ENCODE results near the gene ZNF846.
"Not testable (repeated sequence)": the region's sequence is repeated elsewhere in the genome, so short reads cannot be mapped to it uniquely, and the experiment has no call there.

Gene ZNF846

DNA sequence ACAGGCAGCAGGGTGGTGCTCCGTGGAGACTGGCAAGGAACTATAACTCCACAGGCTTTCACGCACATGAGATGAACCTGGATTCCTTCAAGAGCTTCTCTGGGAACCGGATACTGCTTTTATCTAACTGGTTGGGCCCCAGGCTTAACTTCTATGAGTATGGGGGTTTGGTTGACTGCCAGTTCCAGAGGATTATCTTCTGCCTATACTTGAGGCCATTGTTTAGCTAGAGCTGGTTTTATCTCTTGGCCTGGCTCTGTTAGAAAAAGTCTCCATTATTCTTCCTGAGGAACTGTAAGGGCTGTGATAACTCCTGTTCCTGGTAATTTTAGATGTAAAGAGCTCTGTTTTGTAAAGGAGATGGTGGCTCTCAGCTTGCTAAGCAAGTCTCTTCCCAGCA, 40.9 kb downstream of the ZNF846 start:
- TF ChIP-seq YY1 (IDR thresholded peaks at IDR 0.05; ENCODE audit: insufficient read depth, insufficient read length) = no peak
- no peak for DNase-seq (ENCODE audit: low read depth, low spot score)

GRCh38 chr19:9725508-9726201, 42.9 kb downstream of the ZNF846 start:
- peaks cover 28% of the 10 kb centered on the region for H3K9me3 ChIP-seq (ENCODE audit: insufficient read depth, low read length)
- not testable (repeated sequence) for H3K36me3 ChIP-seq (ENCODE audit: insufficient read depth, insufficient read length, low read length); H3K4me3 ChIP-seq (ENCODE audit: insufficient read length, low read depth); H3K27me3 ChIP-seq (ENCODE audit: insufficient read depth, insufficient read length); H3K4me1 ChIP-seq (ENCODE audit: insufficient read depth, insufficient read length); DNase-seq (ENCODE audit: low read depth, low spot score); H3K9ac ChIP-seq (ENCODE audit: insufficient read length, low read depth)

More for the DNA sequence above, 40.9 kb downstream of the ZNF846 start:
- H3K36me3 ChIP-seq (ENCODE audit: insufficient read depth, insufficient read length, low read length) = no peaks in the 10 kb centered on the region
- peaks cover 28% of the 10 kb centered on the region for H3K9me3 ChIP-seq (ENCODE audit: insufficient read depth, low read length)
- H3K4me1 ChIP-seq (ENCODE audit: insufficient read depth, insufficient read length) = no peaks in the 10 kb centered on the region
- no peaks in the 10 kb centered on the region for H3K27me3 ChIP-seq (ENCODE audit: insufficient read depth, insufficient read length)
- H3K4me3 ChIP-seq (ENCODE audit: insufficient read length, low read depth) = no peak overlapping the region
- H3K9ac ChIP-seq (ENCODE audit: insufficient read length, low read depth) = no peak overlapping the region

DNA sequence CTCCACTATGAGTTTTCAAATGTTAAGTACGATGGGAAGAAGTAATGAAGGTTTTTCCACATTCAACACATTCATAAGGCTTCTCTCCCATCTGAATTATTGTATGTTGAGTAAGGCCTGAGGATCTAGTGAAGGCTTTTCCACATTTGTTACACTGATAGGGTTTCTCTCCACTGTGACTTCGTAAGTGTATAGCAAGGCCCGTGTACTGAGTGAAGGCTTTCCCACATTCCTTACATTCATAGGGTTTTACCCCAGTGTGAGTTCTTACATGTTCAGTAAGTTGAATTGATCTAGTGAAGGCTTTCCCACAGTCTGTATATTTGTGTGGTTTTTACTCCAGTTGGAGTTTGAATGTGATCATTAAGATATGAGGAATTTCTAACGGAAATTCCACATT, 44.4 kb downstream of the ZNF846 start:
- Histone ChIP-seq H3K36me3 (ENCODE audit: insufficient read depth, insufficient read length, low read length) (no peaks in the 10 kb centered on the region), H3K9ac (ENCODE audit: insufficient read length, low read depth) (no peak overlapping the region)

GRCh38 chr19:9721861-9722260, 46.7 kb downstream of the ZNF846 start:
- no peak for DNase-seq (ENCODE audit: low read depth, low spot score)
- Histone ChIP-seq H3K36me3 (ENCODE audit: insufficient read depth, insufficient read length, low read length) (no peaks in the 10 kb centered on the region), H3K27me3 (ENCODE audit: insufficient read depth, insufficient read length) (no peaks in the 10 kb centered on the region), H3K4me3 (ENCODE audit: insufficient read length, low read depth) (no peak overlapping the region), H3K9me3 (ENCODE audit: insufficient read depth, low read length) (peaks cover 28% of the 10 kb centered on the region), H3K9ac (ENCODE audit: insufficient read length, low read depth) (no peak overlapping the region), H3K4me1 (ENCODE audit: insufficient read depth, insufficient read length) (no peaks in the 10 kb centered on the region)
- TF ChIP-seq ZNF274 (IDR thresholded peaks at IDR 0.05; ENCODE audit: low read depth, low read length) (no peak), SUZ12 (IDR thresholded peaks at IDR 0.05; ENCODE audit: extremely low read depth, insufficient read depth, insufficient read length) (no peak), YY1 (IDR thresholded peaks at IDR 0.05; ENCODE audit: insufficient read depth, insufficient read length) (no peak)

More for the DNA sequence above, 44.4 kb downstream of the ZNF846 start:
- Histone ChIP-seq H3K4me3 (ENCODE audit: insufficient read length, low read depth) (no peak overlapping the region), H3K4me1 (ENCODE audit: insufficient read depth, insufficient read length) (no peaks in the 10 kb centered on the region), H3K27me3 (ENCODE audit: insufficient read depth, insufficient read length) (no peaks in the 10 kb centered on the region), H3K9me3 (ENCODE audit: insufficient read depth, low read length) (peaks cover 28% of the 10 kb centered on the region)
- TF ChIP-seq YY1 (IDR thresholded peaks at IDR 0.05; ENCODE audit: insufficient read depth, insufficient read length) (no peak), ZNF274 (IDR thresholded peaks at IDR 0.05; ENCODE audit: low read depth, low read length) (no peak), SUZ12 (IDR thresholded peaks at IDR 0.05; ENCODE audit: extremely low read depth, insufficient read depth, insufficient read length) (no peak)
- no peak for DNase-seq (ENCODE audit: low read depth, low spot score)

DNA sequence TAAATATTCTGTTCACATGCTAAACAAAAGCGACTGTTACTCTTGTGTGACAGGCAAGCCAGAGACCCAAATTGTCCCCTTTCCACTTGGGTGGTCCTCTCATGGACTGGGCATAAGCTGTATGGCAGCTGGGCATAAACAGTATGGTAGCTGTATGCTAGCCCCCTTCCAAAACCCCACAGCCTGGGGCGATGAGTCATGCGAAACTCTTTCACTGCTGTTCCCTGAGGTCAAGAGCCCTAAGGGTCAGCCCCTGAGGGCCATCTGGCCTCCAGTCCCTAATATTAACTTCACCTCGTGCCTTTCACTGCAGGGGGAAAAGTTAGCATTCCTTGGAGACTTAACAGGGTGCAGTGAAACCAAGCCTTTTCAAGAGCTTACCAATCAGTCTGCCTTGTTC, 48.0 kb downstream of the ZNF846 start:
- Histone ChIP-seq H3K9ac (ENCODE audit: insufficient read length, low read depth) (no peak overlapping the region), H3K27me3 (ENCODE audit: insufficient read depth, insufficient read length) (no peaks in the 10 kb centered on the region), H3K4me3 (ENCODE audit: insufficient read length, low read depth) (no peak overlapping the region), H3K4me1 (ENCODE audit: insufficient read depth, insufficient read length) (no peaks in the 10 kb centered on the region), H3K9me3 (ENCODE audit: insufficient read depth, low read length) (peaks cover 28% of the 10 kb centered on the region), H3K36me3 (ENCODE audit: insufficient read depth, insufficient read length, low read length) (no peaks in the 10 kb centered on the region)
- no peak for DNase-seq (ENCODE audit: low read depth, low spot score)
- TF ChIP-seq YY1 (IDR thresholded peaks at IDR 0.05; ENCODE audit: insufficient read depth, insufficient read length) (no peak), ZNF274 (IDR thresholded peaks at IDR 0.05; ENCODE audit: low read depth, low read length) (no peak), SUZ12 (IDR thresholded peaks at IDR 0.05; ENCODE audit: extremely low read depth, insufficient read depth, insufficient read length) (no peak)

- peaks cover 38% of the 10 kb centered on the region for H3K9me3 ChIP-seq (ENCODE audit: insufficient read depth, low read length)
- no peaks in the 10 kb centered on the region for H3K27me3 ChIP-seq (ENCODE audit: insufficient read depth, insufficient read length)
- no peak for DNase-seq (ENCODE audit: low read depth, low spot score)
- H3K4me3 ChIP-seq (ENCODE audit: insufficient read length, low read depth) = no peak overlapping the region
- H3K4me1 ChIP-seq (ENCODE audit: insufficient read depth, insufficient read length) = no peaks in the 10 kb centered on the region
- TF ChIP-seq ZNF274 (IDR thresholded peaks at IDR 0.05; ENCODE audit: low read depth, low read length) (no peak), YY1 (IDR thresholded peaks at IDR 0.05; ENCODE audit: insufficient read depth, insufficient read length) (no peak), SUZ12 (IDR thresholded peaks at IDR 0.05; ENCODE audit: extremely low read depth, insufficient read depth, insufficient read length) (no peak)
- no peaks in the 10 kb centered on the region for H3K36me3 ChIP-seq (ENCODE audit: insufficient read depth, insufficient read length, low read length)
- H3K9ac ChIP-seq (ENCODE audit: insufficient read length, low read depth) = no peak overlapping the region
Observed at GRCh38 chr19:9711815-9712214, 56.7 kb downstream of the ZNF846 start.

- TF ChIP-seq ZNF274 (IDR thresholded peaks at IDR 0.05; ENCODE audit: low read depth, low read length) = no peak
- TF ChIP-seq YY1 (IDR thresholded peaks at IDR 0.05; ENCODE audit: insufficient read depth, insufficient read length) = no peak
- no peak for TF ChIP-seq SUZ12 (IDR thresholded peaks at IDR 0.05; ENCODE audit: extremely low read depth, insufficient read depth, insufficient read length)
- Histone ChIP-seq H3K4me3 (ENCODE audit: insufficient read length, low read depth) (no peak overlapping the region), H3K9me3 (ENCODE audit: insufficient read depth, low read length) (peaks cover 38% of the 10 kb centered on the region), H3K27me3 (ENCODE audit: insufficient read depth, insufficient read length) (no peaks in the 10 kb centered on the region), H3K9ac (ENCODE audit: insufficient read length, low read depth) (no peak overlapping the region), H3K36me3 (ENCODE audit: insufficient read depth, insufficient read length, low read length) (no peaks in the 10 kb centered on the region), H3K4me1 (ENCODE audit: insufficient read depth, insufficient read length) (no peaks in the 10 kb centered on the region)
- DNase-seq (ENCODE audit: low read depth, low spot score) = no peak
Observed at GRCh38 chr19:9709305-9709704, 59.2 kb downstream of the ZNF846 start.
